ENCODE measurements around the gene SUMF2.
"Not testable (repeated sequence)": the region's sequence is repeated elsewhere in the genome, so short reads cannot be mapped to it uniquely, and the experiment has no call there.

Gene SUMF2

DNA sequence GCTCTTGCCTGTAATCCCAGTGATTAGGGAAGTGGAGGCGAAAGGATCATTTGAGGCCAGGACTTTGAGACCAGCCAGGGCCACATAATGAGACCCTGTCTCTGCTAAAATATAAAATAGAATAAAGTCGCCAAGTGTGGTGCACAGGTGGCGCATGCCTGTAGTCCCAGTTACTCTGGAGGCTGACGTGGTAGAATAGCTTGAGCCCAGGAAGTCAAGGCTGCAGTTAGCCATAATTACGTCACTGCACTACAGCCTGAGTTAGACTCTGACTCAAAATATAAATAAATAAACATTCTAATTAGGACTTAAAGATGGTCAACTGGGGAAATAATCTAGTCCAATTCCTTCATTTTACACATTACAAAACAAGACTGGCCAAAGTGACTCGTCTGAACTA, 41.4 kb downstream of the SUMF2 start:
- H3K4me3 ChIP-seq (ENCODE audit: low read depth, low read length), result peak overlapping the region; percentile 81
- DNase-seq (ENCODE audit: low read depth), result peak; percentile 50
- no peak for TF ChIP-seq CTCF (IDR thresholded peaks at IDR 0.05; ENCODE audit: control insufficient read depth, extremely low read depth, insufficient read depth)

DNA sequence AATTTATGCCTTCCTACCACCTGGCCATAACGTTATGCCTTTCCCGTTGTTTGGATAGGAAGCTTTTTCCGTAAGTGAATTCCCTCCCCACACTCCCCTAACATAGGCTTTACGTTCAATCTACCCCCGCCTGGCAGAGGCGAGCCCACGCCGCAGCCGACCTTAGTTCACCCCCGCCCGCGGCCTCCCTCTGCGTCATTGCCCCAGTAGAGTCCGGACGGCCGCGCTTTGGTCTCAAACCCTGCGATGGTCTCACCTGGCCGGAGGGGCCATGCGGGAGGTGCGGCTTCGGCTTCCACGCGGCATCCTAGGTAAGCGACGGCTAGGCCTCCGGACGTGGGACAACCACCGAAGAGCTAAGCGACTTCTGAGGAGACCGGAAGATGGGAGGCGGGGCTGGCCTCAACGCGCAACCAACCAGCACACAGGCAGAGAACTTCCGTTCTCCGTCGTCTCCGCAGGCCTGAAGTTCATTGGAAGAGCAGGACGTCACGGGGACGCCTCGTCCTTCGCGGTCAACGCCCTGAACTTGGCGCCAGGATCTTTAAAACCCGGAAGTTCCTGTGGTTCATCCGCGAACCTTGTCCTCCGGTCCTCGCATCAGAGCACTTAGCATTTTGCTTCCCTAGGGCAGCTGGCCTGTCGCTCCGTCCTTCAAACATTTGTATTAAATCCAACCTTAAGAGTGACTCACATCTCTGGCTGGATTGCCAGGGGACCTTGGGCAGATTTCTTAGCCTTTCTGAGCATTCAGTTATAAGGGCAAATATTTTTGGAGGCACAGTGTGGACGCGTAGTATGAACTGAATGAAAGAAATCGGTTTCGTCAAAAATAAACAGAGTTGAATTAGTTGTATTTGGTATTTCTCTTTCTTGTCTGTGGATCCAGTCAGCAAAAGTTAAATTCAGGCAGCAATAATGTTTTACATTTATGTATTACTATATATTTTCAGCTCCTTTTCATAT, 42.3 kb downstream of the SUMF2 start, which contains the start of gene CHCHD2:
CHCHD2 (minus strand) TSS at position 369 of the 966 bp plus-strand sequence; CDS start at position 306, 63 bp downstream.
- TF ChIP-seq CTCF (IDR thresholded peaks at IDR 0.05; ENCODE audit: control insufficient read depth, extremely low read depth, insufficient read depth), result no peak
- peak; percentile 99 for DNase-seq (ENCODE audit: low read depth)
- H3K4me3 ChIP-seq (ENCODE audit: low read depth, low read length), result peak within 1 kb of the TSS; percentile 81

DNA sequence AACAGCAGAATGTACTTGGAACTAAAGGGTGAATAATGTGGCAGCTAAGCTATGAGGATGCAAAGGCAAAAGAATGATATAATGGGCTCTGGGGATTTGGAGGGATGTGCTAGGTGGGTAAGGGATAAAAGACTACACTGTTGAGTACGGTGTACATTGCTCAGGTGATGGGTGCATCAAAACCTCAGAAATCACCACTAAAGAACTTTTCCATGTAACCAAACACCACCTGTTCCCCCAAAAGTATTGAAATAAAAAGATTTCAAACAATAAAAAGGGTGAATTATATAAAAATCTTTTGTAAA, 43.8 kb downstream of the SUMF2 start:
- DNase-seq (ENCODE audit: low read depth), result no peak
- TF ChIP-seq CTCF (IDR thresholded peaks at IDR 0.05; ENCODE audit: control insufficient read depth, extremely low read depth, insufficient read depth), result no peak
- no peak overlapping the region for H3K4me3 ChIP-seq (ENCODE audit: low read depth, low read length)

DNA sequence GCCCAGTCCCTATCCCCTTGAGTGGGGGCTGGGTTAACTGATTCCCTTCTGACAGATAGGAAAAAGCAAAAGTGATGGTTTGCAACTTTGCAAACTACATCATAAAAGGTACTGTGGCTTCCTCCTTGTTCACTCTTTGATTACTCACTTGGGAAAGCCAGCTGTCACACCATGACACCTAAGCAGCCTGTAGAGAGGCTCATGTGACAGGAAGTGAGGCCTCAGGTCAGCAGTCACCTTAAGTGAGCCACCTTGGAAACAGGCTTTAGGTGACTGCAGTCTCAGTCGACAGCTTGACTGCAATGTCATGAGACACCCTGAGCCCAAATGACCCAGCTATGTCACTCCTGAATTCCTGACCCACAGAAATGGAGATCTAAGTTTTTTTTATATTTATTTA, 46.5 kb downstream of the SUMF2 start:
- DNase-seq (ENCODE audit: low read depth), result no peak
- TF ChIP-seq CTCF (IDR thresholded peaks at IDR 0.05; ENCODE audit: control insufficient read depth, extremely low read depth, insufficient read depth), result no peak
- H3K4me3 ChIP-seq (ENCODE audit: low read depth, low read length), result no peak overlapping the region

DNA sequence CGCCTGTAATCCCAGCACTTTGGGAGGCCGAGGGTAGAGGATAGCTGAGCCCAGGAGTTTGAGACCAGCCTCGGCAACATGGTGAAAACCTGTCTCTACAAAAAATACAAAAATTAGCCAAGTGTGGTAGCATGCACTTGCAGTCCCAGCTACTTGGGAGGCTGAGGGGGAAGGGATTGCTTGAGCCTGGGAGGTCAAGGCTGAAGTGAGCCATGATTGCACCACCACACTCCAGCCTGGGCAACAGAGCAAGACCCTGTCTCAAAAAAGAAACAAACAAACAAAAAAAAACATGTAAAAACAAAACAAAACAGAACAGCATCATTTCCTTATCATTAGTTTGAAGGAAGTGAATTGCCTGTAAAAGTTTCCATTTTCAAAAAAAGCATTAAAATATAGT, 48.2 kb downstream of the SUMF2 start:
- DNase-seq (ENCODE audit: low read depth); H3K4me3 ChIP-seq (ENCODE audit: low read depth, low read length): not testable (repeated sequence)

GRCh38 chr7:56115852-56116538, 51.9 kb downstream of the SUMF2 start, which contains the start of gene NUPR2:
NUPR2 (minus strand) TSS chr7:56116417; CDS start chr7:56116314, 103 bp downstream.
- H3K4me3 ChIP-seq (ENCODE audit: low read depth, low read length), result no peak within 1 kb of the TSS
- DNase-seq (ENCODE audit: low read depth), result no peak
- no peak for TF ChIP-seq CTCF (IDR thresholded peaks at IDR 0.05; ENCODE audit: control insufficient read depth, extremely low read depth, insufficient read depth)

DNA sequence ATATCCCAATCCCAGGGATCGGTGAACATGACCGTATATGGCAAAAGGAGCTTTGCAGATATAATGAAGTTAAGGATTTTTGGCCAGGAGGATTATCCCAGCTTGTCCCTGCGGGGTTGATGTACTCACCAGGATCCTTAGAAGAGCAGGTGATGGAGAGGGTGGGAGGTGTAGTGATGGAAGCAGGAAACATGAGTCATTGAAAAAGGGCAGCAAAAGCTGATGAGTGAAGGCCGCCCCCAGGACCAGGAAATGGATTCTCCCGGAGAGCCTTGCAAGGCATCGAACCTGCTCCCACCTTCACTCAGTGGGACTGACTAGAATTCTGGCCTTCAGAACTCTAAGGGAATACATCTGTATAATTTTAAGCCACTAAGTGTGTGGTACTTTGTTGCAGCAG, 57.4 kb downstream of the SUMF2 start:
- TF ChIP-seq CTCF (IDR thresholded peaks at IDR 0.05; ENCODE audit: control insufficient read depth, extremely low read depth, insufficient read depth), result no peak
- no peak for DNase-seq (ENCODE audit: low read depth)
- no peak overlapping the region for H3K4me3 ChIP-seq (ENCODE audit: low read depth, low read length)
